GM21360 (cell line): Measurements from ENCODE around the gene ADH1B.
"Not testable (repeated sequence)": the region's sequence is repeated elsewhere in the genome, so short reads cannot be mapped to it uniquely, and the experiment has no call there.

ENCODE experiments used
- ATAC-seq: cut with Tn5 transposase; IDR thresholded peaks from one replicate; pipeline ENCODE4 v1.9.1; 2021; ENCODE audit warnings: mild to moderate bottlenecking, moderate library complexity; ENCODE audit not compliant: unreplicated experiment

ADH1B gene

GRCh38 chr4:99321241-99322191 is at the start of gene ADH1B:
Gene ADH1B (minus strand): TSS chr4:99321401. CDS start chr4:99321331, 70 bp downstream.
- ATAC-seq: no peak

- not testable (repeated sequence) for ATAC-seq
Observed at GRCh38 chr4:99367817-99368216, 46.6 kb upstream of the ADH1B start.

DNA sequence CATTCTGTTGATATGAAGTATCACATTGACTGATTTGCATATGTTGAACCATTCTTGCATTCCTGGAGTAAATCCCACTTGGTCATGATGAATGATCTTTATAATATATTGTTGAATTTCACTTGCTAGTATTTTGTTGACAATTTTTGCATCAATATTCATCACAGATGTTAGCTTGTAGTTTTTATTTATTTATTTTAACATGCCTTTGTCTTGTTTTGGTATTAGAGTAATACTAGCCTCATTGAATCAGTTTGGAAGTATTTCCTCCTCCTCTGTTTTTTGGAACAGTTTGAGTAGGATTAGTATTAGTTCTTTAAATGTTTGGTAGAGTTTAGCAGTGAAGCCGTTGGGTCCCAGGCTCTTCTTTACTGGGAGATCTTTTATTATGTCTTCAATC is 45.3 kb upstream of the ADH1B start:
- ATAC-seq: no peak

DNA sequence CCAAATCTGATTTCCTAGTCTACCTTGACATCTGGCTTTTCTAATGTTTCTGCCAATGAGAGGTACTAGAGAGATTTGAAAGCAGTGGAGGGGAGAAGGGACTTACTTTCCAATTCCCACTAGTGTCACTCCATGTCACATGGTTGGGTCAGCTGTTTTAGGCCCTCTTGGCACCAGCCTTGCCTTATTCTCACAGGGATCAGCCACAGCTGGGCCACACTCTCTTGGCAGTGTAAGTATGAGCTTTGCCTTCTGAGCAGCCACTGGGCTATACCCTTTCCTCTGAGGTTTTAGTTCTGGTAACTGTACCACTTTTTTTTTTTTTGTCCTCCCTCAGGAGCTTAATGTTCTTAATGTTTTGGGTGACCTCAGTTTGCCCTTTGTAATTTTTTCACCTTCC is 41.6 kb upstream of the ADH1B start:
- no peak for ATAC-seq

DNA sequence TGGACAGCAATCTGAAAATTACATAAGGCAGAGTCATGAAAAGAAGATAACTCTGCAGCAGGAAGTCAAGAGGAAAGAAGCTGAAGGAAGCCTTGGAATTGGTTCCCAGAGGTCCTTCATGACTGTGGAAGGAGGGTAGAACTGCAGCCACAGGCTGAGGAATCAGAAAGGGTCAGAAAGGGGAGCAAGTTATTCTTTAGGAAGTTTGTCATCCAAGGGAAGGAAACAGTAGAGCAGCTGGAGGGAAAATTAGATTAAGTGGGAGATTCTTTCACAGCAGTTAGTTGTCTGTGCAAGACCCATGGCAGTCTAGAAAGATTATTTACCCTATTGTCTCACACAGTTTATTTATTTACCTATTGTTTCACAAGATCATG is 40.7 kb upstream of the ADH1B start:
- ATAC-seq: no peak

DNA sequence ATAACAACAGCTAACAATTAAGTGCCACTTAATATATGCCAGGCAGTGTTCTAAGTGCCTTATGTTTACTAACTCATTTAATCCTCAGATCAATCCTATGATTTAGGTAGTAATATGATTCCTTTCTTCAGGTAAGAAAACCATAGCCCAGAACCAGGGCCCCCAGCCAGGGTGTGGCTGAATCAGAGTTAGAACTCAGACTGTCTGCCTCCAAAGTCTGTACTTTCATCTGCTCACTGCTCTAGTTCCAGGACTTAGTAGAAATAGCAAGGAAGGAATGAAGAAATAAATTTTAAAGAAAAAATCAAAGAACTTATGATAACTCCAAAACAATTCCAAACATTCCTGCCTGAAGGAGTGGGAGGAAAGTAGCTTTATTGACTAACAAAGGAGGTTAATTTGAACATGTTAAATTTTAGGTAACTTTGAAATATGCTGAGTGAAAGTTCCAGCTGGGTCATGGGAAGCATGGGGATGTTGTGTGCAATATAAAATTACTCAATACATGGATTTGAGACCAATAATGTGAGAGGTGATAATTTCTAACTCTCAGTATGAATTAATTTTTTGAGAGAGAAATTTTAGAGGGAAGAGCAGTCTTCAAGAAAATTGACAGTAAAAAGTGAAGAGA is 40.2 kb upstream of the ADH1B start:
- ATAC-seq: no peak

DNA sequence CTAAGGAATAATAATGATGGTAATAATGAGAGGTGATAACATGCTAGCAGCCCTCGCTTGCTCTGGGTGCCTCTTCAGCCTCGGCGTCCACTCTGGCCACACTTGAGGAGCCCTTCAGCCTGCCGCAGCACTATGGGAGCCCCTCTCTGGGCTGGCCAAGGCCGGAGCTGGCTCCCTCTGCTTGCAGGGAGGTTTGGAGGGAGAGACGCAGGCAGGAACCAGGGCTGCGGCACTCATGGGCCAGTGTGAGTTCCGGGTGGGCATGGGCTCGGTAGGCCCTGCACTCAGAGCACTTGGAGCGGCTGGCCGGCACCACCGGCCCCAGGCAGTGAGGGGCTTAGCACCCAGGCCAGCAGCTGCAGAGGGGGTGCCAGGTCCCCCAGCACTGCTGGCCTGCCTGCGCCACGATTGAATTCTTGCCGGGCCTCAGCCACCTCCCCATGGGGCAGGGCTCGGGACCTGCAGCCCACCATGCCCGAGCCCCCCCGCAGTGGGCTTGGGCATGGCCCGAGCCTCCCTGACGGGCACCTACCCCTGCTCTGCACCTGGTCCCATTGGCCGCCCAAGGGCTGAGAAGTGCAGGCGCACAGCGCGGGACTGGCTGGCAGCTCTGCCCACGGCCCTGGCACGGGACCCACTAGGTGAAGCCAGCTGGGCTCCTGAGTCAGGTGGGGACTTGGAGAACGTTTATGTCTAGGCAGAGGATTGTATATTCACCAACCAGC is 38.4 kb upstream of the ADH1B start:
- ATAC-seq: no peak

DNA sequence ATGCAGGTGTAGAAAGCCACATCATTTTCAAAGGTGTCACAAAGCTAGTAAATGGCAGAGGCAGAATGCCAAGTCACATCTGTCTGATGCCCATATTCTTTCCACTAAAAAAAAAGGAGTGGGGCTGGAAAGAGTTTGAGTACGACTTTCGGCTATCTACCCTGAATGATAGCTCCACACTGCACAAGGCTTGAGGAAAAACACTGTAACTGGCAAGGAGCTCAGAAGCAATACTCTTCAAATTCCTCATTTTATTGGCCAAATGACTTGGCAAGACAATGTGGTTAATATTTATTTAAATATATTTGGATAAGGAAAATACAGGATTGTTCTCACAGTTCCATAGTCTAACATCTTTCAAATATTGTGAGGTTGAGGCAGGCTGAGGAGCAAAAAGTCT is 36.7 kb upstream of the ADH1B start:
- ATAC-seq: no peak

DNA sequence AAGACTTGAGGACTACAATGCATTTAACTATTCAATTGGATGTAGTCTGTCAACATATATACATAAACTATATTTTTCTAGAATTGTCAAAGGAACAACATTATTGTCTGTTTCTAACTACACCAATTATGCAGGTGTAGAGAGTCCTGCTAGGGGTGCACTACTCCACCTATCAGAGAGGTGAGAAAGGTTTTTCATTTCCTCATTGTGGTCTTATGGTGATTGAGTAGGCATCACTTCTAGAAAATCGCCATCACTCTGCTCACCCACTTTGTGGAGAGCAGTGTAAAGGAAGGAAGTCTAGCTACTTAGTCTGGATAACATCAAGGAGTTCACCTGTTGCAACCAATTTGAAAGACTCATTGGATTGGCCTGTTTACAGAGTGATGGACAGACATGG is 35.8 kb upstream of the ADH1B start:
- ATAC-seq: no peak

- not testable (repeated sequence) for ATAC-seq
Observed at GRCh38 chr4:99356149-99356548, 34.9 kb upstream of the ADH1B start.

GRCh38 chr4:99352602-99353537 is 31.7 kb upstream of the ADH1B start, which contains the start of gene ADH1C:
Gene ADH1C (minus strand): TSS chr4:99352746. CDS start chr4:99352675, 71 bp downstream.
- ATAC-seq: no peak

DNA sequence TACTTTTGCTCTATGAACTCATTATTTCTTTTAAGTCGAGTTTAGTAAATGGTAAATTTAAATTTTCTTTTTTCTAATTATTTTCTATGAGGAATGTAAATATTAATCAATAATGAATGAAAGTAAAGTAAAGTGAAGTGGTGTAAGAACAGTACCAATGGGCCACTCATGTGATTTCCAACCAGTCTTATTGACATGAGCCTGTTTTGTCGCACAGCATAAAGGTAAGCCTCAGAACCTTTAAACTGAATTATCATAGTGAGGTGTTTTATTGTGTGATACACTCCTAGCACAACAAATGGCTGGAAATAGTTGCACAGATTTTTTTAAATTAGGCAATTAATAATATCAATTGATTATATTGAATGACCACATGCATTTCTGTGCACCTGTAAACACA is 30.3 kb upstream of the ADH1B start:
- no peak for ATAC-seq

- ATAC-seq: no peak
Observed at GRCh38 chr4:99349338-99349737, 28.1 kb upstream of the ADH1B start.

GRCh38 chr4:99342624-99343023 is 21.4 kb upstream of the ADH1B start:
- not testable (repeated sequence) for ATAC-seq

- no peak for ATAC-seq
Observed at GRCh38 chr4:99341426-99341825, 20.2 kb upstream of the ADH1B start.

- ATAC-seq: no peak
Observed at GRCh38 chr4:99339172-99339571, 18.0 kb upstream of the ADH1B start.

- no peak for ATAC-seq
Observed at GRCh38 chr4:99336553-99336952, 15.4 kb upstream of the ADH1B start.

GRCh38 chr4:99334880-99335279 is 13.7 kb upstream of the ADH1B start:
- no peak for ATAC-seq

- ATAC-seq: no peak
Observed at GRCh38 chr4:99330648-99331047, 9.4 kb upstream of the ADH1B start.

- no peak for ATAC-seq
Observed at GRCh38 chr4:99329876-99330275, 8.7 kb upstream of the ADH1B start.
